AG10803 (cell line): Measurements from ENCODE around the gene FCN3.

ENCODE experiments used
- DNase-seq: peaks from one replicate; pipeline ENCODE4 v3.0.0; 2010; ENCODE audit warnings: low read depth
- H3K4me3 ChIP-seq: 2 replicates; pipeline ENCODE4 v1.5.1; 2011; ENCODE audit warnings: mild to moderate bottlenecking, low read length, control low read depth
- CTCF ChIP-seq: conservative IDR thresholded peaks from 2 replicates; pipeline ENCODE4 v1.5.1; 2011; ENCODE audit warnings: mild to moderate bottlenecking, low read length, control low read depth, inconsistent platforms

FCN3 gene

DNA sequence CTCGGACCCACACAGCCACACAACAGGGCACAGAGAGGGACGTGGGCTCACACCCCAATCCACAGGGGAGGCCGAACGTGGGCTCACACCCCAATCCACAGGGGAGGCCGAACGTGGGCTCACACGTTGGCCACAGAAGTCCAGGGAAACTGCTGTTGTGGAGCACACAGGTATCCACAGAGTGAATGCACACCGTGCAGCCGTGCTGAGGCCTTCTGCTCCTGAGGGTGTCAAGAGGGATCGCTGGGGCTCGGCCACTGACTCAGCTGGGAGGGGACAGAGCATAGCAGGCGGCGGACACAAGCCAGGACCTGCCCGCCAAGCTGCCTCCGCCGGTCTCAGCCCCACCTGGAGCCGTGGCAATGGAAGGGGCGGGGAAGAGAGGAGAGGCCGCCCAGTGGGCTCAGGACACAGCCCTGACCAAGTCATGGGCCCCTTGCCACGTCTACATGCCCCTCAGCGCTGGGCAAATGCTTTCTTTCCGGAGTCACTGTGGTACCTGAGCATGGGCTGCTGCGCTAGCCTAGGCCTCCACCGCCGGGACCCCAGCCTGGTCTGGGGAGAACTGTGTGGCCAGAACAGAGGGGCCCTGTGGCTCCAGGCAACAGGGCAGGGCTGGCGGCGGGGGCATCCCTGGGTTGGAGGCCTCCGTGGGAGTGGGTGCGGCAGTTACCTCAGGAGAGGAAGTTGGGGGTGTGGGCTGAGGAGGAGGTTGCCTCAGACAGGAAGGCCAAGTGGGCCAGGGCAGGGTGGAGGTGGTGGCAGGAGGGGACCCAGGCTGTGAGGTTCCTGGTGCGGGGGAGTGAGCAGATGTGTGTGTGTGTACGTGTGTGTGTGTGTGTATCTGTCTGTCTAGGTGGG is 31.6 kb downstream of the FCN3 start:
- DNase-seq, result no peak

GRCh38 chr1:27342391-27342777 is 32.2 kb downstream of the FCN3 start:
- H3K4me3 ChIP-seq, result no peak overlapping the region
- DNase-seq, result no peak
- TF ChIP-seq CTCF, result no peak

More for the DNA sequence above, 31.6 kb downstream of the FCN3 start:
- no peak for TF ChIP-seq CTCF
- no peak overlapping the region for H3K4me3 ChIP-seq

DNA sequence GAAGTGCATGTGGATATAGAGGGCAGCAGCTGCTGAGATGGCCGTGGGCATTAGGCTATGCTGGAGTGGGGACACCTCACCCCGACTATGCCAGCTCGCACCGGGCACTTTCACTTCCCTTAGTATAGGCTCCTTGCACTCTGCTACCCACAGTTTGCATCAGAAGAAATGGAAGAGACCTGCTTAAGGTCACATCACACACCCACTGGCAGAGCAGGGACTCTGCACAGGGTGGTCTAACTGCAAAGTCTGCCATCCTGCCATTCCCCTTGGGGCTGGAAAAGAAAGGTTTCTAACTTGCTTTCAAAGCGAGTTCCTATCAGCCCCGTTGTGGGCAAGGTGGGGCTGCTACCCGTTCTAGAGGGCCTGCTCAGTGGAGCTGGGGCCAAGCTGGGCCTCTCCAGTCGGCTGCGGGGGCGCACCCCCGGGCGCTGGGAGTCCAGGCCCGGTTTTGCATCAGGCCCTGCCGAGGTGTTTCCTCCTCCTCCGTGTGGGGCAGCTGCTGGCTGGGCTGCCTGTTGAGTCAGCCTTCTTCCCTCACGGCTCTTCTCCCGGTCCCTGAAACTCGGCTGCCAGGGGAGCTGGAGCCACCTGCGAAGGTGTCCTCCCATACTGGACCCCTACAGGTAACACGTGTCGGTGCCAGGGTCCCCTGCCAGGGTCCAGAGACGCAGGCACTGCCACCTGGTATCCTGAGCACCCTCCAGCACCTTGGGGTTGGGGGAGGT is 32.9 kb downstream of the FCN3 start, which contains the start of gene SYTL1:
TSS of gene SYTL1 (plus strand) at position 498 of the 728 bp plus-strand sequence. CDS start 3,313 bp downstream, outside the sequence.
- no peak for TF ChIP-seq CTCF
- H3K4me3 ChIP-seq, result no peak within 1 kb of the TSS
- DNase-seq, result peak; percentile 46

DNA sequence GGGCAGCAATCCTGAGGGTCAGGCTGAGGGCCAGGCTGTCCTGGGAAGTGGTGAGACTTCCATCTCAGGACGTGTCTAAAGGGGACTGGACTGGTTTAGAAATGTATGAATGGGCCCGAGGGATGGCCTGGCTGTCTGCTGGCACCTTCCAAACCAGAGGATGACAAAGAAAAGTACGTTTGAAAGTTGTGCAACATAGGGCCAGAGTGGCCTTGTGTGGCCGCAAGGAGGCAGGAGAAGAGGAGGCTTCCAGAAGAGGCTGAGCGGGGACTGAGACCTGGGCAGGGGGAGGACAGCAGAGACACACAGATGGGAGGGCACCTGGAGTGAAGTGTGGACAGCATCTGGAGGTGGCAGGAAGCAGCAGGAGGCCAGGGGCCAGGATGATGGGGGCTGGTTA is 35.4 kb downstream of the FCN3 start:
- no peak overlapping the region for H3K4me3 ChIP-seq
- TF ChIP-seq CTCF, result no peak
- DNase-seq, result peak; percentile 10

GRCh38 chr1:27338751-27339150 is 35.9 kb downstream of the FCN3 start:
- TF ChIP-seq CTCF, result no peak
- H3K4me3 ChIP-seq, result no peak overlapping the region
- DNase-seq, result no peak

DNA sequence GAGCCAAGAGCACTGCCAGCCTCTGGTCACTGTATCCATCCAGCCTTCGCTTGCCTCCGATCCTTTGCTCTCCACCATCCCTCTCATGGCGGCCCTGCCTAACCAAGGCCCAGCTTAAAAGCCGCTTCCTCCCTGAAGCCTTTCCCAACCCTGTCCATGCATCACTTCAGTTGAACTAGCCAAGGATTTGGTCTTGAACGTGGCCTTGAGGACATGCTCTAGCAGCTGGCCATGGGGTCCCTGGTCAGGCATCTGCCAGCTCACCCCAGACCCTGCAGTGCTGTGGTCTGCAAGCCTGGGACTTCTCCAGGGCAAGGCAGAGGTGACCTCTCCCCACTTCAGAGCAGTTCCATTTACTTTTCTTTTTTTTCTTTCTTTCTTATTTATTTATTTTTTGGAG is 37.9 kb downstream of the FCN3 start:
- TF ChIP-seq CTCF, result no peak
- no peak for DNase-seq
- H3K4me3 ChIP-seq, result no peak overlapping the region
